Measurements from ENCODE around the gene DAB1. TPM values are rescaled to one million over a fixed set of nuclear protein-coding genes. Genes with fewer than 3 reads are reported as not detected.

The DAB1 gene
- total and polyA plus RNA-seq, 2 of the 8 experiments (the other 6 are each of a cell fraction or from before 2014, with no cell fraction given) = 4.4 to 11.8 TPM

- 94% methylated on average over 5 of the region's 5 CpGs; no CpG with 5 or more reads in 1 of the 2 experiments for WGBS, 2 experiments (ENCODE audit: extremely low coverage in 1 of 2, insufficient coverage in 1 of 2, insufficient read length in 1 of 2, insufficient replicate concordance in 2 of 2, low coverage in 1 of 2, low lambda C conversion rate in 2 of 2, missing lambda C conversion rate in 1 of 2)
- no peak overlapping the region for H3K14ac ChIP-seq (ENCODE audit: insufficient read length)
- no peak overlapping the region for H3K18ac ChIP-seq (ENCODE audit: extremely low read depth, low read length)
- no peak overlapping the region for H3K56ac ChIP-seq (replicated peaks; ENCODE audit: insufficient read length, low read depth, low read length)
- no peaks in the 10 kb centered on the region for H3K27me3 ChIP-seq (replicated peaks in 1 of 4; ENCODE audit: control insufficient read depth in 3 of 4, extremely low read depth in 1 of 4, insufficient read depth in 3 of 4, low read length in 3 of 4)
- H3K79me2 ChIP-seq (ENCODE audit: control insufficient read depth in 1 of 2, insufficient read depth in 2 of 2, low read length in 2 of 2) = no peaks in the 10 kb centered on the region
- H3K4me2 ChIP-seq (ENCODE audit: insufficient read depth in 1 of 2, low read depth in 2 of 2, low read length in 2 of 2) = no peak overlapping the region
- no peak overlapping the region for H2BK120ac ChIP-seq (replicated peaks; ENCODE audit: low read depth, low read length)
- H3K9ac ChIP-seq (replicated peaks in 1 of 4; ENCODE audit: extremely low read depth in 1 of 4, low read depth in 3 of 4, low read length in 3 of 4) = no peak overlapping the region
- H2BK15ac ChIP-seq (ENCODE audit: low read length) = no peak overlapping the region
- H3K23ac ChIP-seq (ENCODE audit: insufficient read length) = no peak overlapping the region
- no peaks in the 10 kb centered on the region for H3K23me2 ChIP-seq (ENCODE audit: low read depth, low read length)
- no peak overlapping the region for H4K5ac ChIP-seq (ENCODE audit: insufficient read length, low read depth, low read length)
- CTCF ChIA-PET (ENCODE audit: partially characterized antibody) = no interaction called here
- no peak overlapping the region for H2BK5ac ChIP-seq (ENCODE audit: low read depth, low read length)
- POLR2A ChIA-PET (ENCODE audit: partially characterized antibody) = interaction anchor here (0.8 kb wide), 1 partner anchor 242 kb away, joined by 3 read pairs; no protein-coding TSS in a partner anchor
- H2BK20ac ChIP-seq (ENCODE audit: low read length) = no peak overlapping the region
- no peaks in the 10 kb centered on the region for H3K79me1 ChIP-seq (ENCODE audit: low read depth, low read length)
- H3K9me3 ChIP-seq (ENCODE audit: insufficient read depth in 2 of 2, low read depth in 1 of 2, low read length in 1 of 2) = no peaks in the 10 kb centered on the region
- no peak overlapping the region for H2AK5ac ChIP-seq (ENCODE audit: low read depth, low read length)
- H3K36me3 ChIP-seq (ENCODE audit: control insufficient read depth in 2 of 4, insufficient read depth in 4 of 4, low read length in 3 of 4) = no peaks in the 10 kb centered on the region
- DNase-seq (ENCODE audit: low read depth in 1 of 2, low spot score in 2 of 2) = no peak
- H3K4ac ChIP-seq (replicated peaks; ENCODE audit: insufficient read length, low read depth, low read length) = no peak overlapping the region
- H3K4me3 ChIP-seq (ENCODE audit: extremely low read depth in 1 of 4, insufficient read depth in 2 of 4, low read depth in 3 of 4, low read length in 4 of 4) = no peak overlapping the region
- no peak overlapping the region for H3K27ac ChIP-seq (ENCODE audit: low read depth, low read length)
- no peak overlapping the region for H2AFZ ChIP-seq (ENCODE audit: low read length)
- 0 out of 2 replicates have a peak overlapping the region, but pooled peaks have one; percentile 18 for H2BK12ac ChIP-seq (ENCODE audit: low read depth, low read length)
- H4K8ac ChIP-seq (ENCODE audit: extremely low read depth, insufficient read depth, low read length) = no peak overlapping the region
- FAIRE-seq = no peak
- H4K20me1 ChIP-seq (replicated peaks in 1 of 2; ENCODE audit: control insufficient read depth in 1 of 2, insufficient read depth in 2 of 2, low read length in 2 of 2) = no peaks in the 10 kb centered on the region
- peaks cover 4 to 12% (median 9%) of the 10 kb centered on the region in 4 experiments; a peak in 6 of 7 replicates for H3K4me1 ChIP-seq (replicated peaks in 1 of 4; ENCODE audit: control insufficient read depth in 3 of 4, insufficient read depth in 4 of 4, low read length in 3 of 4)
- H4K91ac ChIP-seq (replicated peaks; ENCODE audit: insufficient read length, low read length) = no peak overlapping the region
- TF ChIP-seq RNF2 (IDR thresholded peaks at IDR 0.05; ENCODE audit: borderline replicate concordance, low read depth, low read length, missing control alignments, poor library complexity, severe bottlenecking) (no peak), CTCF (IDR thresholded peaks at IDR 0.05; ENCODE audit: control extremely low read depth in 1 of 3, insufficient read depth in 1 of 3, low read depth in 1 of 3, low read length in 3 of 3) (no peak), CBX5 (IDR thresholded peaks at IDR 0.05; ENCODE audit: low read depth, low read length) (no peak), HDAC2 (IDR thresholded peaks at IDR 0.05; ENCODE audit: borderline replicate concordance in 1 of 2, low read depth in 2 of 2, low read length in 2 of 2) (no peak), GTF2F1 (IDR thresholded peaks at IDR 0.05; ENCODE audit: borderline replicate concordance, low read depth, low read length) (no peak), EZH2 (IDR thresholded peaks at IDR 0.05; ENCODE audit: low read depth, low read length, severe bottlenecking) (no peak), ZNF274 (IDR thresholded peaks at IDR 0.05; ENCODE audit: borderline replicate concordance, extremely low read depth, low read length) (no peak), SAP30 (IDR thresholded peaks at IDR 0.05; ENCODE audit: insufficient read depth, insufficient replicate concordance, low read length) (no peak)
These were observed 158.8 kb downstream of the DAB1 start for GRCh38 chr1:57265104-57265503.

Data from H1 (cell line).